Measurements from ENCODE around the gene PPP1CC.
"Not testable (repeated sequence)": the region's sequence is repeated elsewhere in the genome, so short reads cannot be mapped to it uniquely, and the experiment has no call there.

PPP1CC gene

DNA sequence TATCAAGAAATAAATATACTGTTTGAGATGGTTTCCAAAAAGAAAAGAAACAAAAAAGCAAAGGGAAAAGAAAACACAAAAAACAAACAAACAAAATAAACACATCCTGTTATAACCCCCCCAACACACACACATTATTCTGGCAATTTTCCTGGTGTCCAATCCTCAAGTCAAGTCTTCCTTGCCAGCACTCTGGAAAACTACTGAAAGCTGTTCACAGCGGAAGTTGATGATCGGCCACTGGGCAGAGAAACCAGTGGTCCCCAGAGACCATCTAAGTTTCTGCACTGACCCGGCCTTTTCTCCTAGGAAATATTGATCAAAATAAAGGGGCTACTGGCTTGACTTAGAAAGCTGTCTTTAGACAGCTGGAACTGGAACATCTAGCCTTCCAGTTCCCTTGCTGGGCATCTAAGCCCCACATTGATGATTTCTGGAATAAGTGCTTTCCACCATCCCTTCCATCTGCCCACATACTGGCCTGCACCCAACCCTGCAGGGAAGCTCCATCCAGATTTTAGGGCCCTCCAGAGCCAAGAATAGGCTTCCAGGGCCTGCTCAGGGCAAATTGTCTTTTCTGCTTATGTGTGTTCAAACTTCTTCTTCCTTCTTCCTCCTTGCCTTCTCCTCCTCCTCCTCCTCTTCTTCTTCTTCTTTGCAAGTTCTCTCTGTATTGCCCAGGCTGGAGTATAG is 11.6 kb upstream of the PPP1CC start:
- DNase-seq (ENCODE audit: low read depth in 3 of 3), result no peak

DNA sequence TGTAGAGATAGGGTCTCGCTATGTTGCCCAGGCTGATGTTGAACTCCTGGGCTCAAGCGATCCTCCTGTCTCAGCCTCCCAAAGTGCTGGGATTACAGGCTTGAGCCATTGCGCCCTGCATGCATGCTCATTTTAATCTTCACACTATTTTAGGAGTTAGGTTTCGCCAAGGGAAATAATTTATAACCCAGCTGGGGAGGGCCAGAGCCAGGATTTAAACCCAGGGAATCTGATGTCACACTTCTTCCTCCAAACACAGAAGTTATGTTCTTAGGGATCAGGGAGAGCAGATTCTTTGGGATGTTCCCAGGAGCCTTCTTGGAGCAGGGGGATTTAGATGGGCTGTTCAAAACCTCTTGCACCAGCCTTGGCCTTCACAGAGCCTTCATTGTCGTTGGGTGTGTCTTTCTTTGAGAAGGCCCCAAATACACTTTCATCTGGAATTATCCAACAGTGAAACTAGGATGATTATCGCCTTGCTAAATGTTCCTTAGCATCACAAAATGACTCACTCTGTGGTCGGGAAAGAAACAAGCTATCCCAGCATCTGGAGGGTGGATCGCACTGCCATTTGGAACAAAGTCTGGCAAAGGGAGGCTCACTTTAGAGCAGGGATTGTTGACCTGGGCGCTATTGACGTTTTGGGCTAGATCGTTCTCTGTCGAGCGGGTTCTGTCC is 8.2 kb upstream of the PPP1CC start:
- DNase-seq (ENCODE audit: low read depth in 3 of 3), result no peak

DNA sequence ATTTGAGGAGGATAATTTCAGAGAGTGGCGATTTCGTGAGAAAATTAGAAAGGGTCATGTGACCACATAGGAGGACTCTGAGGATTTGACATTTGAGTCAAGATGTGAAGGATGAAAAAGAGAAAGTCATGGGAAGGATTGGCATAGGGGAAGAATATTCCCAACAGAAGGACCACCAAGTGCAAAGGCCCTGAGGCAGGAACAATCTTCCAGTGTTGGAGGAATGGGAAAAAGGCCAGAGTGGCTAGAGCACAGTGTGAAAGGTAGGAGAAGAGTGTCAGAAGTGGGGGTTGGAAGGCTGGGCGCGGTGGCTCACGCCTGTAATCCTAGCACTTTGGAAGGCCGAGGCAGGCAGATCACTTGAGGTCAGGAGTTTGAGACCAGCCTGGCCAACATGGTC is 3.9 kb upstream of the PPP1CC start:
- no peak for DNase-seq (ENCODE audit: low read depth in 3 of 3)

DNA sequence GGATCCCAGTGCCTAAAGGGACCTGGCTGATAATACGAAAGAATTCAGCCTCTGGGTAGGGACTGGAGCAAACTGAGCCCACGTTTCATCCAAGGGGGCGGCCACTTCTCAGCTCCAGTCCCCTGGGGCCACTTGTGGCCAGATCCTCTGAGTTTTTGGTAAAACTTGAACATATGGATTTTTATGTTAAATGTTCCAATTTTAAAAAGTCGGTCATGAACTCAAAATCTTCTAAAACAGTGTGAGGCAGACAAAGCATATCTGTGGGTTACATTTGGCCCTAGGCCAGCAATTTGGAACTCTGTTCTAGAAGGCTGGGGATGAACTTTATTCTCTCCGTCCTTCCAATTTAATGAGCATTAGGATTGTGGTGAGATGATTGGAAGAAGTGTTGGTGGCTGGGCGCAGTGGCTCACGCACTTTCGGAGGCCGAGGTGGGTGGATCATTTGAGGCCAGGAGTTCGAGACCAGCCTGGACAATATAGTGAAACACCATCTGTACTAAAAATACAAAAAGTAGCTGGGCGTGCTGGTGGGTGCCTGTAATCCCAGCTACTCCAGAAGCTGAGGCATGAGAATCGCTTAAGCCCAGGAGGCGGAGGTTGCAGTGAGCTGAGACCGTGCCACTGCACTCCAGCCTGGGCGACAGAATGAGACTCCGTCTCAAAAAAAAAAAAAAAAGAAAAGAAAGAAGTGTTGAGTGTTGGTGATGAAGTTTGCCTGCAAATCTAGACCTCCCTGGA is 3.0 kb upstream of the PPP1CC start:
- no peak for DNase-seq (ENCODE audit: low read depth in 3 of 3)

DNA sequence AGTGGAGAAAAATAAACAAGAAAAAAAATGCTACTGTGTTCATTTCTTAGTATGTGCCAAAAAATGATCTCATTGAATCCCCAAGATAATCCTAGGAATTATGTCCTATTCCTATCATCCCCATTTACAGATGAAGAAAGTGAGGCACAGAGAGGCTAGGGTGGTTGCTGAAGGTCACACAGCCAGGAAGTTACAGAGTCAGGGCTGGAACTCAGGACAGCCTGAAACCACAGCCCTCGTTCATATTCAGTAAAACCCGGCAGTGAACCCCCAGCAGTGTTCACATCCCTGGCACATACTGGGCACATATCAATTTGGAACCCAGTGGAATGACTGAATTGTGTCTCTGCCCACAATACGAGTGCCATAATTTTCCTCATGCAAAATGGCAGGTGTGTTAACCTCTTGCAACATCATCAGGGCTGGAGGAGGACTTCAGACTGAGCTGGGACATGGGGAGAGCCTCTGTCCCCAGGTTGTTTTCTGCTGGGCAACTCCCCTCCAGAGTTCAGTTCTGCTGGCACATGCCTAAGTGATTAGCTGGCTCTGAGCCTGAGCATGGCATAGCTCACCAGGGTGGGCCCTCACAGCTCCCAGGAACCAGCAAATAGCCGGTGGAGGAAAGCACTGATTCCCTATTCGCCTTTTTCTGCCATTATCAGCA is 2.0 kb upstream of the PPP1CC start:
- DNase-seq (ENCODE audit: low read depth in 3 of 3), result no peak

DNA sequence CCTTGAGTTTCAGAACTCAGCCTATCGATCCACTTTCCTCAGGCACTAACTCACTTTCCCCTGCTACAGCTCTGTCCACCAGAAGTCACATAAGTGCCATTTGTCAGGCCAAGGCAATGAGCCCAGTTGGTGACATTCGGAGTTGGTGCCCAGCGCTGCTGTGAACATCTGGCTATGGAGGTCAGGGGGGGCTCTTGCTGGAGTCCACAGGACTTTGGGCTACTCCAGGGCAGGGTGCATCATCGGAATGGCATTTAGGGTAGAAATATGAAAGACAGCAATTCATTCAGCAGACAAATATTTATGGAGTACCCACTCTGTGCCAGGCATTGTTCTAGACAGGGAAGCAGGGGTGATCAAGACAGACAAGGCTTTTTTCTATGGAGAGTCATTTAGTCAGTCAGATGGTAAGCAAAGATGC is 1.5 kb upstream of the PPP1CC start:
- no peak for DNase-seq (ENCODE audit: low read depth in 3 of 3)

DNA sequence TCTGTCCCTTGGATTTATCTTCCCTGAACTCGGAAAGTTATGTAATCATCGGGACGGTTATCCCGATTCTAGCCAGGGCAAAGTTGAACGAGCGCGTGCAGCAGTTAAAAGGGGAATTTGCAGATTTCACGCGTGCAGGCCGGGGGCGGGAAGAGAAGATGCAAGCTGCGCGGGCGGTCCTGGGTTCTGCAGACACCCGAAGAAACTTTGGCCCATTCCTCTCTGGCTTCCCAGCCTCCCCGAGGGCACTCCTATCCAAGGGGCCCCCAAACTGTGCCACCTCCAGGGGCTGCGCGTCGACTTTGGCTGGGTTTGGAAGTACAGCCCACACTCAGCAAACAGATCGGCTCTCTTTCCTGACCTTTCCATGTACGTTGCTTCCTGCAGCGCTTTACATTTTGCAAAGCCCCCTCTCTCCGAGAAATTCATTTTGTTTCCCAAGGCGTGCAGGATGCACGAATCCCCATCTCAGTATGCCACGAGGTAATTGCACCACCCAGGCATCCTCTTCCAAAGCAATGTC is 941 bp upstream of the PPP1CC start:
- DNase-seq (ENCODE audit: low read depth in 3 of 3), result no peak

DNA sequence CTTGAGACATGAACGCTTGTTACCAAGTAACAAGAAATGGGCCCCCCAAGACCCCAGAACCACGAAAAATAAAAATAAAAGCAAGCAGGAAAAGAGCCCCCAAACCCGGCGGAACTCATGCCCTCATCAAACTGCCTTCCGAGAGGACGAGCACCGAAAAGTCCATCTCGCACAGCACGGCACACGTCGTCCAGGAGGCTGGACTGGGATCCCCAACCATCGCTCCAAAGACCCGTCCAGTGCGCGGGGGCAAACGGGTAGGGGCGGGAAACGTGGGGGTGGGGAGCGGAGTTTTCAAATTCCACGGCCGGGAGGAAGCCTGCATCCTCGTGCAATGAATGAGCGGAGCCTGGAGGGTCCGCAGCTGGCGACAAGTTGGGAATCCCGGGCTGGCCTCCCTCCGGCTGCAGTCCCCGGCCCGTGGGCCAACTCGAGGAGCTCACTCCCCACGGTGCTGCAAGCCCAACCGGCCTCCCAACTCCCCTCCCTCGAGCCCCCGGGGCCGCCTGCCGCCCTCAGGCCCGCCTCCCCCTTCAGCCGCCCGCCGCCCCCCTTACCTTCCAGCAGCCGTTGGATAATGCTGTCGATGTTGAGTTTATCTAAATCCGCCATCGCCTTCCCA is 484 bp downstream of the PPP1CC start:
- no peak for DNase-seq (ENCODE audit: low read depth in 3 of 3)

DNA sequence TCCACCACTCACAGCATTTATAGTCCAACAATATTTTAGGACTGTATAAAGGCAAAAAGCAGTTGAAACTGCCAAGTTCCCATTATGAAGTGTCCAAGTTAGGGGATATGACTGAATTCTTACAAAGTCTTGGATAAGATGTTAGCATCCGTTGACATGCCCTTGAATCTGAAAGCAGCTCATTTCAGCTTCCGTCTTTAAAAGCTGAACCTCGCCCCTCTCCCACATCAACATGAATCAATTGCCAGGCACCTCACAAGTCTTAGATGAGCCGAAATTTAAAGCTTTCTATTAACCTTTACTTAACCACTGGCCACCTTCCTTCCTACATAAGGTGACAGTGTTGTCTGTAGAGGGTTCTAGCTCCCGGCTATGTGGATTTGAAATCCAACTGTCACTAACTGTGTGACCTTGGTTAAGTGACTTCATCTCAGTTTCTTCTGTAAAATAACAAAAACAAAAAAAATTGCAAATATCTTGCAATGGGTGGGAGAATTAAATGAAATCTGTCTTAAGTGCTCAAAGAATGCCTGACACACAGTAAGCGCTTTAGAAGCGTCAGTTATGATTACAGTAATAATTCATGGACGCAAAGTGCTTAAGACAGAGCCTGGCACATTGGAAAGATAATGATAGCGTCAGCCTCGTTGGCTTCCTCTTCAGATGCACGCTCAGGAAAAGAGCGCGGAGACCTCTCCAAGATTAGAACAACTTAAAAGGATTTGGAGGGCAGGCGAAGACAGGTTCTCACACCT is 1.2 kb downstream of the PPP1CC start:
- DNase-seq (ENCODE audit: low read depth in 3 of 3), result no peak

DNA sequence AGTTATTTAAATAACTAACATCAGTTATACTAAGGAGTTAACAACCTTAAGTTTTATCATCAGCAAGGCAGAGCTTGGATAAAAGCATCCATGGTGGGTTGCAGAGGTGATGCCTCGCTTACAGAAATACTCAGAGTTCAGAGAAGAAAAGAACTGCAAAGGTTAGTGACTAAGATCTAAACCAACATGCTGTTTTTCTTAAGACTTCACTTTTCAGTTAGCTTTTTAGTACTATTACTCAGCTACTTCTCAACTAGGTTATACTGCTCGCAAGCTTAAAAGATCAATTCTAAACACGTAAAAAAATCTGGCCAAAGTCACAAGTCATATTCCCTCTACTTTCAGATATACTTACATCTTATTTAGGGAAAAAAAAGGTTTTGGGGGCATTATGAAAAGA is 2.8 kb downstream of the PPP1CC start:
- DNase-seq (ENCODE audit: low read depth in 3 of 3), result no peak

DNA sequence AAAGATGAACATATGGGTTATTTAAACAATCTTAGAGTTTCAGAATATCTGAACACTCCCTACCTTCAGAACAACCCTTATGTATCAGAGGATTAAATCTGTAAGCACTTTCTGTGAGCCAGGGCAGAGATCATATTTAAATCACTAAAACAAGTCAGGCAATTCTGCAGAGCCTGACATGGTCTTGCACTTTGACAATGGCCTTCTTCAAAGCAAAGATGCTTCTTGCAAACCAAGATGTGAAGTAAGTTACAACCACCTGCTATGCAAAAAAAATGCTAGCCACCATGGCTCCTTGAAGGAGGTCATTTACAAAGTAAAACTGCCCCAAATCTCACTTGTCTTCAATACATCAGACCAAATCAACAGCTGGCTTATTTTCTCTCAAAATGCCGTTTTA is 3.2 kb downstream of the PPP1CC start:
- no peak for DNase-seq (ENCODE audit: low read depth in 3 of 3)

DNA sequence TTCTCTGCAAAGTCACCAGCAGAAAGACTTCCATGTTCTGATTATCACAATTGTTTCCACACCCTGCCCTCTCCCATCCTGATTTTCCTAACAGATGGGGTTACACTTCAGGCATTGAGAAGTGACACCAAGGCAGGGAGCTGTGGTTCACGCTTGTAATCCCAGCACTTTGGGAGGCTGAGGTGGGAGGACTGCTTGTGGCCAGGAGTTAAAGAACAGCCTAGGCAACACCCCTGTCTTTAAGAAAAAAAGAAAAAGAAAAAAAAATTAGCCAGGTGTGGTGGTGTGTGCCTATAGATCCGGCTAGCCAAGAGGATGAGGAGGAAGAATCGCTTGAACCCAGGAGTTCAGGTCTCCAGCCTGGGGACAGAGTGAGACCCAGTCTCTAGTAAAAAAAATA is 5.2 kb downstream of the PPP1CC start:
- DNase-seq (ENCODE audit: low read depth in 3 of 3), result no peak

DNA sequence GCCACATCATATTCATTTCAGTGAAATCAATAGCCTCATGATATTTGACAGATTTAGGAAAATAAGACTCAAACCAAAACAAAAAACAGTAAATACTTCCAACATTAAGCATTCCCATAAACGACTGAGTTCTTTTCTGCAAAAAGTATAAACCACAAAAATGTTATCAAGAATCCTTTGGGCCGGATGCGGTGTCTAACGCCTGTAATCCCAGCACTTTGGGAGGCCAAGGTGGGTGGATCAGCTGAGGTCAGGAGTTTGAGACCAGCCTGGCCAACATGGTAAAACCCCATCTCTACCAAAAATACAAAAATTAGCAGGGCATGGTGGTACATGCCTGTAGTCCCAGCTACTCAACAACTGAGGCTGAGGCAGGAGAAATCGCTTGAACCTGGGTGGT is 5.7 kb downstream of the PPP1CC start:
- DNase-seq (ENCODE audit: low read depth in 3 of 3), result not testable (repeated sequence)

DNA sequence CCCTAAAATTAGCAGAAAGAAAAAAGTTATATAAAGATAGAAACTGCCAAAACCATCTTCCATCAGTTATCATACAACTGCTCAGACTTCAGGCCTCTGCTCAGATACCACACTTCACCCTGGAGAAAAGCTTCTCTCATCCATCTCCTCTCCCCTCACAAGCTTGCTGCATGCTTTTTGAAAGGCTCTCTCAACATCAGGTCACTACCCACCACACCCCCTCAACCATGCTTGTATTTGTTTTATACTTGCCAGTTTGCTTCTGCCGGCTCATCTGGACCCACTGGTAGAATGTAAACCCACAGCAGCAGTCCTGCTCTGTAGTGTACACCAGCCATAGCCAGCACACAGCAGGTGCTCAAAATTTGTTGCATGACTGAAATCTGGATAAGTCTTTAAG is 8.8 kb downstream of the PPP1CC start:
- no peak for DNase-seq (ENCODE audit: low read depth in 3 of 3)

DNA sequence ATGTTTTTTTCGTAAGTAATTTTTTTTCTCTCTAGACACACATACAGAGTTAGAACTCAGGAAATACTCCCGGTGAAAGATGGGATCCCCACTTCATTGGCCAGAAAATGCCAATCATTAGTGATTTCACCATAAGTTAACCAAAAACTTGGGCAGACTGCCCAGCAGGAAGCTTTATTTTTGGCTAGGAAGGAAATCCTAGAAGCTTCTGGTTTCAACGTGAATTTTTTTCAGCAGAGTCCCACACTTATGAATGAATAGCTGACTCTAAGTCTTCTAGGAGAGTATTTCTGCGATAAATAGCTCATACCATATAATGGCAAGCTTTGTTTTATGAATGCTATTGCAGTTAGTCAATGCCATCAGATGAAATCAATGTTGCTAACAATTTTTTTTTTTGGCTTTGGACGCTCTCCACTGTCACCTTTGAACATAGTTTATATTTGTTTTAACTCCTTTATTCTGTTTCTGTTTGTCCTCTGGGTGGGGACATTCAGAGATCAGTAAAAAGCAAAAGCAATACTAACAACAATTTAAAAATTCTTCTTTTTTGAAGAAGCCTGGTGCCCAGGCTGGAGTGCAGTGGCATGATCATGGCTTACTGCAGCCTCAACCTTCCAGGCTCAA is 9.5 kb downstream of the PPP1CC start:
- no peak for DNase-seq (ENCODE audit: low read depth in 3 of 3)

DNA sequence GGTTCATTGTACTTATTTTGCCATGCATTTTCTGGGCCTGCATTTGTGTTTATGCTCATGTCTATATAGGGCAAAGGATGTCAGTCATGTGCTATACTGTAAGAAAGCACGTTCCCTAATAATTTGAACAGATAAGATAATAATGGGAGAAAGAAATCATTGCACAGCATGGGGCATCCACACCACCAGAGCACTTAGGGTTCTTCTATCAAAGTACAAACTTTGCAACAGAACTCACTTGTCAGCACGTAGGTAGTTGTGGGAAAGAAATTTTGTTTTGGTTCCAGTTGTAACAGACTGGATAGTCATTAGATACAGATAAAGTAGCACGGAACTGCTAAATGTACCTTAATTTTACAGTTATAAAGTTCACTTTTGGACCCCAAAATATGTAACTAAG is 10.1 kb downstream of the PPP1CC start:
- DNase-seq (ENCODE audit: low read depth in 3 of 3), result no peak

DNA sequence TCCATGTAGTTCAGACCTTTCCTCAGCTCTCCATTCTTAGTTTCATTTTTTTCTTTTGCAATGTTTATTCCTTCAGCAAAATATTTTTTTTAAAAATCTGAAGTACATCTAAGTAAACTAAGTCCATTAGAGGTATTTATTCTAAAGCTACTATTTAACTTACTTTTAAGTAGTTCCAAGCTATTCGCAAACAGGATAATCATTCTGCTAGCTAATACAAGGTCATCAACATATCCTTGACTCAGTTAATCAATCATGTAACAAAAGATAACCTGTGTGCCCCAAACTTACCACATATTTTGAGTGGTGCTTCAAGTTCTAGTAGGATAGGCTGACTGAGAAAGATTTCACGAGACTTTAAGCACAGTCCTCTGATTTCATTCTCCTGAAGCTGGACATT is 11.2 kb downstream of the PPP1CC start:
- DNase-seq (ENCODE audit: low read depth in 3 of 3), result no peak

DNA sequence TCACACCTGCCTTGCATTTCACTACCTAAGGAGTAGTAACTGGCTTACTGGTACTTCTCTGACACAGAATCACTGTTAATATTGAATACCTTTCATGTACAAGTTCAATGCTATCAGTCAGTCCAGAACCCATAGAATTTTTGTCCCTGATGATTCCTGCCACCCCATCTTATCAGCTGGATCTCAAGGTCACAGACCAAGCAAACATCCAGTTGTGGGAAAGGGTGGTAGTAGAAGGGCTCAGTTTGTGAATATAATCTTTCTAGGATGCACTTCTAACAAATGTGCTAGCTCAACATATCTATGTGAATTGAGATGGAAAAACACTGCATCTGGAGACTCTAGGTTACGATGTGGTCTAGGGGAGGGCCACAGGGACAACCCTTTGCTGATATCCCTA is 14.1 kb downstream of the PPP1CC start:
- DNase-seq (ENCODE audit: low read depth in 3 of 3), result no peak

DNA sequence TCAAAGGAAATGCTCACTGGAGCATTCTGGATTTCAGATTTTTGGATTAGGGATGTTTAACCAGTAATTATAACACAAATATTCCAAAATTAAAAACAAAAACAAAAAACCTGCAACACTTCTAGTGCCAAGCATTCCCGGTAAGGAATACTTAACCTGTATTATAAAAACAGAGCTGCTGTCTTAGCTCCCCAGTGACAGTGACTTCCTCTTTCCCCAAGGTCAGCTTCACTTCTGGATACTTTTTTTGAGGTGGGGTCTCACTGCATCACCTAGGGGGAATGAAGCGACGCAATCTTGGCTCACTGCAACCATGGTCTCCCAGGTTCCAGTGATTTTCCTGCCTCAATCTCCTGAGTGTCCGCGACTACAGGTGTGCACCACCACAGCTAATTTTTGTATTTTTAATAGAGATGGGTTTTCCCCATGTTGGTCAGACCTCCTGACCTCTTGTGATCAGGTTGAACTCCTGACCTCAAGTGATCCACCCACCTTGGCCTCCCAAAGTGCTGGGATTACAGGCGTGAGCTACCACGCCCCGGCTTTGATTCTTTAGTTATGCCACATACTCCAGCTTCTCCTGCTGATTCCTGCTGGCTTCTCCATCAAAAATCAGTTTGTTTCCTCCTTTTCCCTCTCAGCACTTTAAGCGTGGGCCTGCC is 15.9 kb downstream of the PPP1CC start:
- no peak for DNase-seq (ENCODE audit: low read depth in 3 of 3)

DNA sequence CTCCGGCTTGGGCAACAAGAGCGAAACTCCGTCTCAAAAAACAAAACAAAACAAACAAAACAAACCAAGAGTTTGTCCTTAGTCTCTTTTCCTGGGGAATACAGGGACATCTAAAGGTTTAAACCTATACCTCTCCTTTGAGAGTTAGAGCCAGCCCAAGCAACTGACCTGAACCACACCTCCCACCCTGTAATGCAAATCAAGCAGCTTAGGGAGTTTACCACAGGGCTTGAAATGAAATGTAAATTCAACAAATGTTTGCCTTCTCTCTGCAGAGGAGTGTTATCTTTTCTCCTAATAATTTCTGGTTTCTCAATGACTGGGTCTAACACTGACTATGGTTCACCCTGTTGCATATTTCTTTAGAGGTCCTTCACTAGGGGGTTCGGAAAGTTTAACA is 16.7 kb downstream of the PPP1CC start:
- DNase-seq (ENCODE audit: low read depth in 3 of 3), result no peak
